GM12878 (cell line): ENCODE results near the gene PHLDB3. TPM values are rescaled to one million over a fixed set of nuclear protein-coding genes. Genes with fewer than 3 reads are reported as not detected.

Experiments
- ATAC-seq: fragments of 200-7000 bp; cut with Tn5 transposase; 3 replicates; pipeline ENCODE4 v1.9.1; 2020; ENCODE audit warnings: mild to moderate bottlenecking, moderate library complexity
- BruUV-seq: library from RNA; stranded (reverse); fragments of 400-500 nt; replicated peaks from 2 replicates; lab custom pipeline; 2021; lab: Mats Ljungman, UMichigan
- CTCF ChIA-PET: fragments of 300-600 bp; sonication (Branson Sonifier 250); formaldehyde crosslinking; extraction: SDS; loops from one replicate; lab custom pipeline; 2021; ENCODE audit warnings: inconsistent platforms; lab: Yijun Ruan, JAX
- POLR2A ChIA-PET: fragments of 350-600 bp; formaldehyde crosslinking; extraction: SDS; loops from one replicate; lab custom pipeline; 2021; ENCODE audit warnings: inconsistent platforms; lab: Charles Lee
- RAD21 ChIA-PET: fragments of 300-600 bp; sonication (Branson Sonifier 250); formaldehyde crosslinking; loops from one replicate; lab custom pipeline; 2023; ENCODE audit warnings: antibody characterized with exemption; ENCODE audit not compliant: unreplicated experiment; lab: Charles Lee
- SMC1A ChIA-PET: fragments of 300-600 bp; sonication (Branson Sonifier 250); formaldehyde crosslinking; loops from one replicate; lab custom pipeline; 2023; ENCODE audit not compliant: unreplicated experiment, uncharacterized antibody; lab: Charles Lee
- DNase-seq: peaks from one replicate; pipeline ENCODE4 v3.0.0-alpha.2; 2011; ENCODE audit warnings: low read depth, low spot score
- FAIRE-seq: peaks from 3 replicates; lab custom pipeline; 2011; peaks lifted over from hg19 to GRCh38; lab: Jason Lieb, UNC
- H2AFZ ChIP-seq: 2 replicates; pipeline ENCODE4 v1.6.0; 2011; ENCODE audit warnings: low read depth, low read length, control low read depth; ENCODE audit not compliant: control insufficient read depth
- H3K27ac ChIP-seq: 2 replicates; pipeline ENCODE4 v1.5.1; 2011; ENCODE audit warnings: control low read depth; ENCODE audit not compliant: control insufficient read depth, insufficient read depth
- H3K27me3 ChIP-seq, 2 experiments: replicated peaks in 1 of 2; 2 replicates each; pipeline versions ENCODE4 v1.6.0 to v1.6.1; 2011; ENCODE audit warnings: low read length in 1 of 2; ENCODE audit not compliant: control insufficient read depth in 2 of 2, insufficient read depth in 2 of 2
- H3K36me3 ChIP-seq, 2 experiments: 2 replicates each; pipeline ENCODE4 v1.5.1; 2011; ENCODE audit warnings: low read length in 1 of 2; ENCODE audit not compliant: control insufficient read depth in 2 of 2, insufficient read depth in 2 of 2
- H3K4me1 ChIP-seq: 2 replicates; pipeline ENCODE4 v1.6.1; 2011; ENCODE audit warnings: mild to moderate bottlenecking, low read length, moderate library complexity, mixed read lengths; ENCODE audit not compliant: control insufficient read depth, insufficient read depth
- H3K4me2 ChIP-seq: 2 replicates; pipeline ENCODE4 v1.6.0; 2011; ENCODE audit warnings: control low read depth; ENCODE audit not compliant: control insufficient read depth, insufficient read depth
- H3K4me3 ChIP-seq: fragments of 200-600 bp; sonication (generic); 2 replicates; pipeline ENCODE4 v1.5.1; 2016
- H3K79me2 ChIP-seq: 2 replicates; pipeline ENCODE4 v1.6.0; 2011; ENCODE audit warnings: low read length; ENCODE audit not compliant: control insufficient read depth, insufficient read depth
- H3K9ac ChIP-seq: 2 replicates; pipeline ENCODE4 v1.8.0; 2011; ENCODE audit warnings: low read length, control low read depth, mixed read lengths; ENCODE audit not compliant: control insufficient read depth, insufficient read depth
- H3K9me3 ChIP-seq: replicated peaks from 3 replicates; pipeline ENCODE4 v1.5.1; 2011; ENCODE audit warnings: mild to moderate bottlenecking, low read length; ENCODE audit not compliant: control insufficient read depth, insufficient read depth
- H4K20me1 ChIP-seq: 2 replicates; pipeline ENCODE4 v1.6.0; 2011; ENCODE audit not compliant: control insufficient read depth, insufficient read depth
- NR2C1 ChIP-seq: fragments of 450-650 bp; IDR thresholded peaks from 2 replicates; pipeline ENCODE4 v1.6.1; 2017; ENCODE audit warnings: antibody characterized with exemption, mild to moderate bottlenecking, moderate library complexity
- NR2F1 ChIP-seq: fragments of 450-650 bp; conservative IDR thresholded peaks from 2 replicates; pipeline ENCODE4 v1.6.1; 2017; ENCODE audit warnings: mild to moderate bottlenecking
- ZBED1 ChIP-seq: IDR thresholded peaks from 2 replicates; pipeline ENCODE4 v1.6.1; 2016; ENCODE audit warnings: borderline replicate concordance
- ZNF274 ChIP-seq: IDR thresholded peaks from one replicate; pipeline ENCODE4 v1.8.0; 2011; ENCODE audit not compliant: insufficient read length, insufficient read depth
- WGBS: methylation state at CpG from one replicate; pipeline ENCODE4 v1.1.6; 2016; ENCODE audit warnings: low lambda C conversion rate; ENCODE audit not compliant: insufficient replicate concordance, insufficient coverage; ENCODE audit errors: missing lambda C conversion rate; 5-methylcytosine and 5-hydroxymethylcytosine counted together
- in situ Hi-C: fragments of 300-500 bp; cut with MboI; formaldehyde crosslinking; loops from 9 replicates; pipeline ENCODE4 v1.14.3; 2018; ENCODE audit warnings: mixed read lengths
- intact Hi-C: fragments of 100-400 bp; cut with micrococcal nuclease; formaldehyde crosslinking; loops from one replicate; pipeline ENCODE4 v1.14.2; 2022; ENCODE audit not compliant: unreplicated experiment
- polyA plus RNA-seq, 11 experiments: library from polyadenylated mRNA; depleted of rRNA in 4 of 11; unstranded in 6 of 11; stranded (reverse) in 5 of 11; fragments of >200 nt; fragmentation: Nextera tagmentation in 4 of 11; fragmentation: Illumina TruSeq in 1 of 11; extraction: Ambion mirVana in 4 of 11; extraction: Trizol in 1 of 11; gene quantifications; 1 replicate in 1 of 11; 2 replicates in 10 of 11; pipeline versions ENCODE4 v1.2.1 to v1.2.3, GENCODE V29; 2011 to 2016; ENCODE audit warnings: inconsistent platforms in 2 of 11, missing spikeins in 2 of 11, low read depth in 1 of 11
- total RNA-seq, 4 experiments: library from RNA; depleted of rRNA in 3 of 4; stranded (reverse); fragments of >200 nt in 3 of 4; fragmentation: Illumina TruSeq in 1 of 4; extraction: Trizol in 1 of 4; gene quantifications; 2 replicates each; pipeline versions ENCODE4 v1.2.1 to v1.2.3, GENCODE V29; 2013 to 2021

Gene PHLDB3
- total and polyA plus RNA-seq, 10 of the 15 experiments (the other 5 are each of a cell fraction or from before 2014, with no cell fraction given): 0.13 to 13.0 (median 5.5) TPM

- H3K27ac ChIP-seq: no peak overlapping the region
- TF ChIP-seq ZNF274 (no peak), NR2F1 (0 out of 2 replicates have a peak, but pooled peaks have one; percentile 20), ZBED1 (no peak), NR2C1 (peak; percentile 41; the same call in 1 of the 2 replicates)
- TF ChIP-seq, all 136 proteins: peak for 2
- Histone ChIP-seq H3K4me2 (peak overlapping the region; percentile 98), H3K36me3 (no peaks in the 10 kb centered on the region; a peak in 2 of 4 replicates), H3K9ac (peak overlapping the region; percentile 70; the same call in 1 of the 2 replicates), H3K27me3 (no peaks in the 10 kb centered on the region), H3K9me3 (no peaks in the 10 kb centered on the region), H4K20me1 (no peaks in the 10 kb centered on the region), H2AFZ (peak overlapping the region; percentile 91; the same call in 1 of the 2 replicates), H3K79me2 (no peaks in the 10 kb centered on the region; the same call in 1 of the 2 replicates), H3K4me3 (peak overlapping the region; percentile 67; the same call in 1 of the 2 replicates), H3K4me1 (peaks cover 4% of the 10 kb centered on the region)
- ChIA-PET RAD21 (interaction anchor here (1.3 to 2.4 kb wide), 5 partner anchors 14 to 91 kb away, joined by 3 to 22 read pairs (median 6); partner anchors contain the start of genes IRGQ and ZNF576), CTCF (interaction anchor here (1.7 to 3.8 kb wide), 6 partner anchors 15 to 58 kb away, joined by 3 to 42 read pairs (median 8); no protein-coding TSS in a partner anchor), SMC1A (interaction anchor here (1.4 to 2.2 kb wide), 3 partner anchors 14 to 90 kb away, joined by 5 to 11 read pairs (median 5); no protein-coding TSS in a partner anchor), POLR2A (interaction anchor here (1.2 kb wide), 1 partner anchor 14 kb away, joined by 4 read pairs; no protein-coding TSS in a partner anchor)
- DNase-seq (no peak), FAIRE-seq (no peak), ATAC-seq (no peak)
- BruUV-seq: no TSS peak
- in situ Hi-C loops: no loop called here
- 100% methylated on average over 3 of the region's 3 CpGs for WGBS
- intact Hi-C loops: no loop called here
Measured at GRCh38 chr19:43505186-43505456, 575 bp upstream of the PHLDB3 start.
